Measurements from ENCODE around the gene SERINC2. TPM values are rescaled to one million over a fixed set of nuclear protein-coding genes. Genes with fewer than 3 reads are reported as not detected.
A peak's percentile ranks its signal among the peaks of the same experiment; 100 is the strongest.

SERINC2 gene
- total and polyA plus RNA-seq, 2 donors (not counting 1 experiment from before 2014, with no cell fraction given) = 0.75 to 1.4 TPM

DNA sequence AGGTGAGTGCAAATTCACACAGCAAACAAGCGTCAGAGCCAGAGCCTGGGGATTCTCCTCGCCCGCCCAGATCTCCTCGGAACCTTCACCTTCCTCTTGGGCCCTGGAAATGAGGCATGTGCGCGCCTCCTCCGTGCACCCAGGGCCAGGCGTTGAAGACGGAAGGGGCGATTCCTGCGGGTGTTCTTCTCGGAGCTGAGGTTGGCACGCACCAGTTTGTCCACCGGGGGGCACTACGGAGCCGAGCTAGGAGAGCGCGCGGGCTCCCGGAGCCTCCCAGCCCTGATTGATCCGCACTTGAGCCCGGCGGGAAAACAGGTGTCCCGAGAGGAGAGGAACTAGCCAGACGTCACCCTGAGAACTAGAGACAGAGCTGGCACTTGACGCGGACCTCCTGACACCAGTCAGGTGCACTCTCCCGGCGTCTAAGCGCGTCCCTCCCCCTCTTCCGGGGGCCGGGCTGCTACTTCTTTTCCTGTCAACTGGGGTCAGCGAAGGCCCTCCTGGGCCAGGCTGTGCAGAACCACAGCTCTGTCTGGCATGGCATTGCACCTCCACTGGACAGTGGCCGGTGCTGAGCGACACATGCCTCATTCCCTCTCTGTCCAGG is 18.3 kb upstream of the SERINC2 start:
- Histone ChIP-seq H3K27ac (ENCODE audit: low read length in 2 of 2) (no peak overlapping the region), H3K4me2 (replicated peaks; ENCODE audit: low read depth, low read length, poor library complexity, severe bottlenecking) (peak overlapping the region; percentile 92), H3K36me3 (replicated peaks in 1 of 2; ENCODE audit: control extremely low read depth in 1 of 2, control insufficient read depth in 1 of 2, extremely low read depth in 1 of 2, insufficient read depth in 2 of 2, low read length in 1 of 2) (no peaks in the 10 kb centered on the region), H3K4me1 (ENCODE audit: control insufficient read depth in 2 of 2, insufficient read depth in 2 of 2, low read length in 2 of 2) (peaks cover 8 to 13% of the 10 kb centered on the region in 2 donors), H3K9me3 (ENCODE audit: control extremely low read depth in 1 of 3, control insufficient read depth in 2 of 3, insufficient read depth in 1 of 3, low read length in 2 of 3) (no peaks in the 10 kb centered on the region), H3K79me2 (ENCODE audit: control insufficient read depth, insufficient read depth, low read length) (no peaks in the 10 kb centered on the region), H2AFZ (ENCODE audit: insufficient read depth, low read depth, low read length, poor library complexity, severe bottlenecking) (peak overlapping the region; percentile 90), H4K20me1 (ENCODE audit: control insufficient read depth, insufficient read depth, low read length, poor library complexity, severe bottlenecking) (no peaks in the 10 kb centered on the region), H3K9ac (ENCODE audit: low read length) (peak overlapping the region; percentile 71), H3K4me3 (ENCODE audit: control extremely low read depth in 1 of 5, extremely low read depth in 1 of 5, insufficient read depth in 1 of 5, low read depth in 2 of 5, low read length in 4 of 5) (peak overlapping the region; percentile 27 to 71 (median 55)), H3K27me3 (replicated peaks in 1 of 4; ENCODE audit: control extremely low read depth in 1 of 4, control insufficient read depth in 3 of 4, insufficient read depth in 4 of 4, low read length in 3 of 4) (no peaks in the 10 kb centered on the region)
- peak; percentile 87 for DNase-seq
- ChIA-PET CTCF (interaction anchor here (0.5 to 5.7 kb wide), 18 partner anchors 11 to 586 kb away, joined by 3 to 133 read pairs (median 4); partner anchors contain the start of gene FABP3), POLR2A (interaction anchor here (0.5 to 0.7 kb wide), 2 partner anchors 242 to 344 kb away, joined by 4 to 5 read pairs; no protein-coding TSS in a partner anchor)
- intact Hi-C loops (cut with micrococcal nuclease) = loop anchor here (1.0 to 2.0 kb wide), 3 partner anchors 18 to 155 kb away; partner anchors contain the start of gene SERINC2
- peak; percentile 93 for ATAC-seq (ENCODE audit: low read depth)
- Mint-ChIP-seq H3K27me3 (no peaks in the 10 kb centered on the region), H3K9me3 (ENCODE audit: insufficient read depth) (no peaks in the 10 kb centered on the region), H3K4me1 (peaks cover 13% of the 10 kb centered on the region), H3K4me3 (peak overlapping the region; percentile 87), H3K27ac (peak overlapping the region; percentile 26)
- TF ChIP-seq, protein P1, sequence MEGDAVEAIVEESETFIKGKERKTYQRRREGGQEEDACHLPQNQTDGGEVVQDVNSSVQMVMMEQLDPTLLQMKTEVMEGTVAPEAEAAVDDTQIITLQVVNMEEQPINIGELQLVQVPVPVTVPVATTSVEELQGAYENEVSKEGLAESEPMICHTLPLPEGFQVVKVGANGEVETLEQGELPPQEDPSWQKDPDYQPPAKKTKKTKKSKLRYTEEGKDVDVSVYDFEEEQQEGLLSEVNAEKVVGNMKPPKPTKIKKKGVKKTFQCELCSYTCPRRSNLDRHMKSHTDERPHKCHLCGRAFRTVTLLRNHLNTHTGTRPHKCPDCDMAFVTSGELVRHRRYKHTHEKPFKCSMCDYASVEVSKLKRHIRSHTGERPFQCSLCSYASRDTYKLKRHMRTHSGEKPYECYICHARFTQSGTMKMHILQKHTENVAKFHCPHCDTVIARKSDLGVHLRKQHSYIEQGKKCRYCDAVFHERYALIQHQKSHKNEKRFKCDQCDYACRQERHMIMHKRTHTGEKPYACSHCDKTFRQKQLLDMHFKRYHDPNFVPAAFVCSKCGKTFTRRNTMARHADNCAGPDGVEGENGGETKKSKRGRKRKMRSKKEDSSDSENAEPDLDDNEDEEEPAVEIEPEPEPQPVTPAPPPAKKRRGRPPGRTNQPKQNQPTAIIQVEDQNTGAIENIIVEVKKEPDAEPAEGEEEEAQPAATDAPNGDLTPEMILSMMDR (IDR thresholded peaks at IDR 0.05) = peak; percentile 91
- no peak for TF ChIP-seq EZH2 (IDR thresholded peaks at IDR 0.05; ENCODE audit: borderline replicate concordance, insufficient read depth, low read depth, low read length, poor library complexity, severe bottlenecking)
- 2% methylated on average over 35 of the region's 36 CpGs for WGBS (ENCODE audit: insufficient coverage)
